Measurements from ENCODE around the gene SATB1.
"Not testable (repeated sequence)": the region's sequence is repeated elsewhere in the genome, so short reads cannot be mapped to it uniquely, and the experiment has no call there.

The SATB1 gene
- total RNA-seq = 236 to 303 (median 275) reads per million in 4 donors

DNA sequence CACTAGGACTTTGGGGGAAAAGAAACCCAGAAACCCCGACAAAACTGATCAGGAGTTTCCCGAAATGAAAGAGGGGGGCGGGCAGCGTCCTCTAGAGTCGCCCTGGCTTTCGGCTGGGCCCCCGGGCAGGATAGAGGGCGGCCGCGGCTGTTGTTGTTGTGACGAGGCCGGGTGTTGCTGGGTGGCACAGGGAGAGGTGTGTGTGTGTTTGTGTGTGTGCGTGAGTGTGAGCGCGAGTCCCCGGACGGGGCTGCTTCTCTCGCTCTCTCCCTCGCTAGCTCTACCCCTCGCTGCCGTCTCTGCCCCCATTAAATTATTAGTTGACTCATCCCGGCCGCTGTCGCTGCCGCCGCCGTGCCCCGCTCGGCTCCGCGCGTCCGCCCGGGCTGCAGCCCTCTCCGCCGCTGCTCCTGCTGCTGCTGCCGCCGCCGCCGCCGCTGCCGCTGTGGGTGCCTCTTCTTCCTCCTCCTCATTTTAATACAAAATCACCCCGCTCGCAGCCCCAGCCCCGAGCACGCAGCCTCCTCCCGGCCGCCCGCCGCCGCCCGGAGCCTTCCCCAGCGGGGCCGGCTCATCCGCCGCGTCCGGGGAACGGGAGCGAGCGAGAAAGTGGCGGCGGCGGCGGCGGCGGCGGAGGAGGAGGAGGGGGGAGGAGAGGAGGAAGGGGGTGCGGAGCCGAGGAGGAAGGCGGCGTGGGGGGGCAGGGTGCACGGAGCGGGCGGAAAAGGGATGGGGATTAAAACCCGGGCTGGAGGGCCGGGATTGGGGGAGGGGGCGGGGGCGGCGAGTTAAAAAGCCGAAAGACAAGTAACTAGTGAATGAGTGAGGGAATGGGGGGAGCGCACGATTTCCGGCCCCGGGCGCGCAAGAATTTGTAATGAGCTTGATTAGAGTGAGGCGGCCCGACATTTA is at the start of gene SATB1:
TSS of gene SATB1 (minus strand) at position 611 of the 912 bp plus-strand sequence. CDS start 4,372 bp downstream, outside the sequence.
- peak; percentile 42 to 68 (median 58) for DNase-seq

DNA sequence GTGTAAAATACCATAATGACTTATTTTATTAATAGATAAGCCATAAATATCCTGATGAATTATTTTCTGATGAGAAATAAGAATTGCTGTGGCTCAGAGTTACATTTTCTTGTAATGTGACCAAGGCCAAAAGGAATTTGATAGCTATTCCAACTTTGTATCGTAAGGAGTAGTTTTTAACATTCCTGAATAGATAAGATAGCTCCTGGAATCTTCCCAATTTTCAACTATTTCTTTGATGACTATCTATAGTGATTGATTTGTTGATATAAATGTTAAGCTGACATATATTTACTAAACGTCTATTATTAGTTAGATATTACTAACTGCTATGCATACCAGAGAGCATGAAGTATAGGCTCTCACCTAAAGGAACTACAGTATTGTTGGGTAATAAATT is 49.1 kb upstream of the SATB1 start:
- no peak for DNase-seq

DNA sequence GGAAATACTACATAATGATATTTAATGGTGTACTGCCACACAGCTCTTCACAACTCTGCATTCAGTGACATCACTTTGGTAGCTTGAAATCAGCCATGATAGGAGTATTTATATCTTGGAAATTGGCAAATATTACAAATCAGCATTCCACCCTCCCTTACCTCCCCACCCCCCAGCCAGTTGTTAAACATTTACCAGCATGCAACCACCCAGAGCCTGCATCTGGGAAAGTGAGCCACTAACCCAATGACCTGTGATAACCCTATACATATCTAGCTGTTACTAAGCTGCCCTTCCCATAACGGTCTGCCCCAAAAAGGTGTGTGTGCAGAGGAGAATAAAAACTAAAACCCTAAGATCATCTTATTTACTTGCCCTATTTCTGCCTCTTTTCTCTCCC is 44.6 kb upstream of the SATB1 start:
- no peak for DNase-seq

DNA sequence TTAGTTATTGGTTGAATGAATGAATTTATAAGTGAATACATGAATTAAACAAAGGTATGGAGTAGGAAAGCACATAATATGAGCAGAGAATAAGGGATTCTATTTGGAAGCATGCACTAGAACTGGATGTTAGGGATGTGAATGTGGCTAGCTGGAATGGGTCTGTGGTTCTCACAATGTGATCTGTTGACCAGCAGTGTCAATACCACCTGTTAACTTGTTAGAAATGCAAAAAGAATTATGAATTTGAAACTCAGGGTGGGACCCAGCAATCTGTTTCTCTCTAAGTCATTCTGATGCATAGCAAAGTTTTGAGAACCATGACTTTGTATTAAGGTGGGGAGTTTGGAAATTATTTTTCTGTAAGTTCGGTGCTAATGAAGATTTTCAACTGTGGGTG is 41.0 kb upstream of the SATB1 start:
- no peak for DNase-seq

DNA sequence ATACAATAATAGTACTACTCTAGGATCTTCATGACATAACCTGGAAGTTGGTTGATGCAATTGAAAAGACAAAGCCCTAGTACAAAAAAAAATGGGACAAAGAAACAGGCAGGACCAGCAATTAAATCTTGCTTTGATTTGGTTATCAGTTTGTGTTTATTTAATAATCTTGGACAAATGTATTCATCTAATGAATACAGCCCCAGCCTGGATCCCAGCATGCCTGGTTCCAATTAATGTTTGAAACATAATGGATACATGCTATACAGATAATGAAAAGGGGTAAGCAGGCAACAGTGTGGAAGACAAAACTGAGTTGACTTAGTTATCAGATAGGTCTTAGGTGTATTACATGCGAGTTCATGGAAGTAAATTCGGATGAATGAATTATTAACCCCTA is 29.6 kb upstream of the SATB1 start:
- DNase-seq = no peak

DNA sequence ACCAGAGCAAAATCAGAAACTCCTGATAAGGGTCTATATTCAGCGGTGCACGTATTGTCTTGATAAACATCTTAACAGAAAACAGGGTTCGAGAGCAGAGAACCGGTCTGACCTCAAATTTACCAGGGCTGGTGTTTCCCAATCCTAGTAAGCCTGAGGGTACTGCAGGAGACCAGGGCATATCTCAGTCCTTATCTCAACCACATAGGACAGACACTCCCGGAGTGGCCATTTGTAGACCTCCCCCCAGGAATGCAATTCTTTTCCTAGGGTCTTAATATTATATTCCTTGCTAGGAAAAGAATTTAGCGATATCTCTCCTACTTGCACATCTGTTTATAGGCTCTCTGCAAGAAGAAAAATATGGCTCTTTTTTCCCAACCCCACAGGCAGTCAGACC is 24.5 kb upstream of the SATB1 start:
- not testable (repeated sequence) for DNase-seq

DNA sequence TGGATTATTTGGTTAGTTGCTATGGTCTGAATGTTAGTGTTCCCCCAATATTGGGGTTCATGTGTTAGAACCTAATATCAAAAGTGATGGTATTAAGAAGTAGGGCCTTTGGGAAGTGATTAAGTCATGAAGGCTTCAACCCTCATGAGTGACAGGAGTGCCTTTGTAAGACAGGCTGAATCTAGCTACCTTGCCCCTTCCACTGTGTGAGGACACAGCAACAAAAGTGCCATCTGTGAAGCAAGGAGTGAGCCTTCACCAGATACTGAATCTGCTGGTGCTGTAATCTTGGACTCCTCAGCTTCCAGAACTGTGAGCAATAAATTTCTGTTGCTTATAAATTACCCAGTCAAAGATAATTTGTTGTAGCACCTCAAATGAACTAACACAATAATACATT is 22.6 kb upstream of the SATB1 start:
- DNase-seq = no peak

DNA sequence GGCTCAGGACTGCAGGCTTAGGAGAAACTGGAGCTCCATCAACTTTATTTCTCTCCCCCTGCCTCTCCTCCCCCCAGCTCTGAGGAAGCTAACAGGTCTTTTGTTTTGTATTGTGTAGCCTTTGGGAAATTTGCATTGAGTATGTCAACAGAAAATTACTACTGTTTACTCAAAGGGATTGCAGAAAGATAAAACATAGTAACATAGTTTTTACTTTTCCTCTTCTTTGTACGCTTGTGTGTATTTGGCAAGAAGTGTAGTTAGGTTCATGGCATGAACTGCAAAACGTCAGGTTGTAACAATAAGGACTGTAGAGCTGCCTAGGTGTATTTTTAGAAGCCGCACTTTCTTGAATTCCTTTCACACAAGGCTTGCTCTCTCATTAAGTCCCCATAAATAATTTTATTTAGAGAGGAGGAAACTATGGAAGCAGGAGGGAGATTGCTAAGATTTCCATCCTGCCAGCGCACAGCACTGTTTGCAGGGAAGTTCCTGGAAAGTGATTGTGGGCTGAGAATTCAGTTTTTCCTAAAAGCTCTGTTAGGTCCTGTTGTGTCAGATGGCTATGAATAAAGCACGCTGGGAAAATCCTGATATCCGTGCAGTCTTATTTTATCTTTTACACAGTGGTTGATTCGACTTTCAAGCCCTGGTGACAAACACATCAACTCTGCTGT is 21.1 kb upstream of the SATB1 start:
- DNase-seq = no peak

DNA sequence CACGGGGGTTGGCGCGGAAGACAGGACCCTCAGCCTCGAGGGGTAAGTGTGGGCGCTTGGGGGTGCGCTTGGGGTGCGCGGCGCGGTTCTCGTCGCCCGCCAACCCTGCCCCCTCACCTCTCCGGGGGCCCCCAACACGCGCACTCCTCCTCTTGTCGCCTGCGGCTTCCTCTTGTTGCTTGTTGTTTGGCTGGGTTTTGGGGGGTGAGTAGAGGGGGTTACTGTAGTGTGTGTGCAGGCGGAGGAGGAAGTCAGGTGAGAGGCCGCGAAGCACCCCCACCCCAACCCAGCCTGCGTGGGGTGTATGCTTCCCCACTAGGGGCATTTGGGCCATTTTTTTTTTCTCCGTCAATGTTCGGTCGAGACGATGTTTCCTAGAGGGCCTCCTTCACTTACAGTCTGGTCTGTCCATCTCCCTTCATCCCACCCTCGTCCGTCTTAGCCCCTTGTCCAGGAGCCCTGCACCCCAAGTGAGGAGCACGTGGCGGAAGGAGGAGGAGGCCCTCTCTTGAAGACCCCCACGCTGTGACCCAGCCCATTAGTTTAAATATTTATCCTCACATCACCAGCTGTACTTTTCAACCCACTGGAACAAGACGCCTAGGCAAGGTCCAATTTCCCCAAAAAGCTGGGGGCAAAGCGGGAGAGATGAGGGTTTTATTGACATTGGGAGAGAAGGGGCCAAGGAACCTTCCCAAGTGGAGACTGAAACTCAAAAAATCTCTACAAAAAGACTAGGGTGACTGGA is 20.4 kb upstream of the SATB1 start:
- DNase-seq = peak; percentile 54 to 79 (median 68)

DNA sequence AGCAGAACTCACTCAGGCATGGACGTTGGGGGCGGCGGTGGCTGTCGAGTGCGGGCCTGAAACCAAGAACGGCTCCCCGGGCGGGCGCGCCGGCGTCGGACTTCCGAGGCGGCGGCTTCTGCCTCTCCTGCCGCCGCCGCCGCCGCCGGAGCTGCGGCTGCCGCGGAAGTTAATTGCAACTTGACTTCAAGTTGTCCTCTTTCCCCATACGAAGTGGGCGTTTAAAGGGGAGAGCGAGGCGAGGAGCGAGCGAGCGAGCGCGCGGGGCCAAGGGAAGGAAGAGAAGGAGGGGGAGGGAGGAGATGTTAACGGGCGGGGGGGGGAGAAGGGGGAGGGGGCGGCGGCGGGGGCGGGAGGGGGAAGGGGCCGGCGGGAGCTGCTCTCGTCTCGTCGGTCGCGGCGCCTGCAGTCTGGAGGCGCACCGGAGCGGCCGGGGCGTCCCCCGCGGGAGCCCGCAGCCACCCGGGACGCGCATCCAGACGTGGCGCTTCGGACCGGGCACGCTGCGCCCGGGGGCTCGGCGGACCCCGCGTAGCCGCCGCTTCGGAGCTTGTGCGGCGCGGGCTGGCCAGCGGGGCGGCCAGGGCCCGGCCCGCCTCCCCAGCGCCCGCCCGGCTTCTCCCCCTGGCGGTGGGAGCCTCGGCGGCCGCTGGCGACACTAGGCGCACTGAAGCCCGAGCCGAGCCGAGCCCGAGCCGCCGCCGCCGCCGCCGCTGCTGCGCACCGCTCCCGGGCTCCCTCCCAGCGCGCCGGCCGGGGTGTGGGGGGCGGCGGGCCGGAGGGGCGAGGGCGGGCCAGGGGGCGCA is 19.7 kb upstream of the SATB1 start:
- peak; percentile 49 to 88 (median 66) for DNase-seq

DNA sequence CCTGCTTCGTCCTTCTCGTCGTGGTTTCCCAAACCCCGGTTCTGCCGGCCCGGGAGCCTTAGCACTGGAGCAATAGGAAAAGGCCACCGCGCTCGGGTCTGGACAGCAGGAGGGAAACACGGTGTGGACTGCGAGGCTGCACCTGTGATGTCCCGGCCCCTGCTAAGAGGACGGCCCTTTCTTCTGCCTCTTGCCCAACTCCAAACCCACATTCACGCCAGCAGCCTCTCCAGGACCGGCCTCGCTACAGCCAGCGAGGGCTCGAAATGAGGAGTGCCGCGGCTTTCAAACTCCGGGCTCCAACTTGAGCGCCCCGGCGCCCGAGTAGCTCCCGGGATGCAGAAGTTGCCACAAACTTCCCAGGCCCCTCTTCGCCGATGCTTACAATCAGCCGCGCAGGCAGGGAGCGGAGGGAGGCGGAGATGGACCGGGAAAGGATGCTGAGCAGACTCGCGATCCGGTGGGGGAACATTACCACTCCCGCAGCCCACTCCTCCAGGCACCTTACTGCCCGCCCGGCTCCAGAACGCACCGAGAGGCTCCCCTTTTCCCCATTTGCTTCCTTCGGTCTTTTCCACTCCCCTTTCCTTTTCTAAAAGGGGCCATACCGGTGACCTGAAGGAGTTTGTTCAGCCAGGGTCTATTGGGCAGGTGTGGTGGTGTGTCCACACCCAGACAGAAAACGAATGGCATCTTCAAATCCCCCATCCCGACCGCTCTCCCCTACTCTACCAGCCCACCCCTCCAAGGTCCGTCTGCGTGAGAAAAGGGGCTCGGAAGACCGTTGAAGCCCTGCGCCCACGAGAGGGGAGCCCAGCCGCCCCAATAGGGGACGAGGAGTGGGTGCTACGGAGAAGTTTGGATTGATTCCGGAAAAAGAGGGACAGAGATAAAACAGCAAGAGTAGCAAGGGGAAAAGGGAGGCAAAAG is 18.8 kb upstream of the SATB1 start:
- DNase-seq = peak in 2 of 5 donors; percentile 3 to 4

DNA sequence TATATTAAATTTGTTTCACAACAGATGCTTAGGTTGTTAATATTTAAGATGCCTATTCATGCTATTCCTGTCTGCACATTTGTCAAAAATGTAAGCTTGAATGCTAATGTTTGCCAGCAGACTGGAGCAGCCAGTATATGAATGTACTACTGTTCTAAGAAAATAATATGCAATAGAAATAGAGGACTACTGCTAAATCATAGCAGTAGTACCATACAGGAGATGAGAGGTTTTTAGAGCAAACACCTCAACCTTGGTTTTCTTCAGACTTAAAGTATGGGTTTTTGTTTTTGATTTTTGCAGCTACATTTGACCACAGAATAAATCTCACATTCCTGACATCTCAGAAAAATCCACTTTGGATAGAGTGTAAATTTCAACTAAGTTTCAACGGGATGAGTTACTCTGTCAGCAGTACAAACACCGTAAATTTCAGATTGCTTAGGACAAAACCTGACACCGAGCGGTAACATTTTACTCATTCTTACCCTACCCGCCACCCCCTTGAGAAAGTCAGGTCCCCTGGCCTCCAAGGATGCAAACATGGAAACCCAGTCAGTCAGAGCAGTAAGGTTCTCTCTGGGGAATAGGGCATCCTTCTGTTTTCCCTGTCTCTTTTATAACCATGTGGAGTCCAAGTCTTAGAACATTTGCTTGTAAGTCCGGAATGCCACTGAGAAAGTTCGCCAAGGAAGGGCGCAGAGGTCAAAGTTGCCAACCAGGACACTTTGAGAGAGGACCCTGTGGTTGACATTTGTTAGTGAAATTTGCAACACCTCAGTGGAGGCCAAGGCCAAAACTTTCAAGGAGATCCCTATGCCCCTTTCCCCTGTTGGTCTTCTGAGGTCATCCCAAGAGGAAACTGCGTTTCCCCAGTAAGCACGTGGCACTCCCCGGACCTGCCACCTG is 17.9 kb upstream of the SATB1 start:
- DNase-seq = peak in 1 of 5 donors; percentile 55

DNA sequence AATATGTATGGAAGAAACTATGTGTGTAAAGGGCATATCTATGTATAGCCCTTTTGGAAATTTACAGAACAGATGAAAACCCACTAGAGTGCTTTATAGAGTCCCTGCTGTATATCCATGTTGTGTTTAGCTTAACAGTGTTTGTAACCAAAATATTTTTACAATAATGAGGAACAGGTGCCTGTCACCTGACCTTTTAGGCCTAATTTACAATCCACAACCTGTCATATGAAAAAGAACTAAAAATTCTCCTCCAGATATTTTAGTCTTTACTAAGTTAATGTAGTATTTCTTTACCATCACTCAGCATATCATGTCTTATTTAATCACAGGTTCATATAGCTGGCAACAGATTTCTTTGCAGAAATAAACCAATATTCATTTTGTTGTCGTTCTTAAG is 16.4 kb upstream of the SATB1 start:
- DNase-seq = no peak

DNA sequence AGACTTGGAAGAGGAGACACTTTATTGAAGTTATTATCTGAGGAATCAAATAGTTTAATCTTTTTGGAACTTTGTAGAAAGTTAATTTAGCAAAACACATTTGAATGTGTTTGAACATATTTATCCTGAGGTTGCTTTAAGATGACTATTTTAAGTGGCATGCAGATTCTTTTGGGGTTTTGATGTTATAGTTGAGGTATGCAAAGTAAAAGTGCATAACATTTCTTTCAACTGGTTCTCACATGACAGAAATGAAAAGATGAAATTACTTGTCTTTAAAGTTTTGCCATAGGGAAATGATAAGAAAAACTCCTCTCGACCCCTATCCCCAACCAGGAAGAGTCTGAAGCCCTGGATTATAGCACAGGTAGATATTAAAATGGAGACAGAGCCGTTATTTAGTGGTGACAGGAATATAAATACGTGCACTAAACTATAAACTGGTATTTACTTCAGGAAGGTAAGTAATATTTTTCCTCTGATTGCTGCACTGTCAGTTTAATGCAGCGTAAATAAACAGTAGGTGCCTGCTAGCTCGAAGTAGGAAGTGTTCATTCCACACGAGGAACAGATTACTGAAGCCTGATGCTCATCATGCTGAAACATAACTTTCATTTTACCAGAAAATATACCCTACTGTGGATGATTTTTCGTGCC is 15.1 kb upstream of the SATB1 start:
- no peak for DNase-seq

DNA sequence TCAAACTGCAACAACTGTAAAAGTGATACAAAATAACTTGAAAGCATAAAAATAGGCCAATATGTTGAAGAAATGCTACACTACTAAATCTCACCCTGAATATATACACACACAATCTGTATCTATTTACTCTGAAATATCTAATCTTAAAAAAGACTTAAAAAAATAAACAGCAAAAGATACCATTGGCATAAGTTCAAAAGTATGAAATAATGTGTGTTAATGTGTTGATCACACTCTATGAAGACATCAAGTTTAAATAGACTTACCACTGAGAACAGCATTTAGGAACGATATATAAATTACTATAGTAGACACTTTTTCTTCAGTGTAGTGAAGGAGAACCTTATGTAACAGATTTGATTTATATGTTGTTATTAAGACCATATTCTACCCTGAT is 14.1 kb upstream of the SATB1 start:
- no peak for DNase-seq

DNA sequence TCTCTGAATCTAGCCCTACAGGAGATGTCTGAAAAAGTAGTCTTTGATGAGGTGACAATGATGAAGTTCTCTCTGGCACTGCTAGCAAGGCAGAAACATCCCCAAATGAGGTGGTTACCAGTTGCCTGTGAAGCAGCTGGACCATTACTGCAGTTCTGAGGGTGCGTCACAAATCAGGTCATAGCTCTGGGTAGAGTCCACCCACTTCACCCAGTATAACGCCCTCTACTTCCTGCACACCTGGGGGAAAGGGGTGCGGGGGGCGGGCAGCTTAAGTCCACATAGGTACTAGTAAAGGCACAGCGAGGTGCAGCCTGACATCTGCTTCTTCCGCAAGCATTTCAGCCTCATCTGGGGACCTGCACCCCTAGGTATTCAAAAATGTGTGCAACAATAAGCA is 13.4 kb upstream of the SATB1 start:
- peak; percentile 12 to 80 (median 48) for DNase-seq

DNA sequence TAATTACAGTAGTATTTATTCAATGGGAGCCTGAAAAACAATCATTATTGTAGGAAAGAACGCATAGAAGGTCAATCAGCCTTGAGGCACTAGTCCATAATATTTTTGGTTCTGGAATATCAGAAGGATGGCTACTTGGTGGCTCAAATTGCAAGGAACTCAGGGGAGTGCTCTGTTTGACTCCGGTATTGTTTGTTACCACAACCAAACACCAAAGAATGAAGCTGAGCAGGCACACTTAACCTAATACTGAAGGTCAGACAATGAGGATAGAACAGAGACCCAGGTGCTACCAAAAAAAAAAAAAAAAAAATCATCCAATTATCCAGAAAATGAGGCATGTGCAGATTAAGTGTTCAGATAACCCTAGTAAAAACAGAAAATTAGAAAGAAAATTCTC is 11.1 kb upstream of the SATB1 start:
- DNase-seq = no peak

DNA sequence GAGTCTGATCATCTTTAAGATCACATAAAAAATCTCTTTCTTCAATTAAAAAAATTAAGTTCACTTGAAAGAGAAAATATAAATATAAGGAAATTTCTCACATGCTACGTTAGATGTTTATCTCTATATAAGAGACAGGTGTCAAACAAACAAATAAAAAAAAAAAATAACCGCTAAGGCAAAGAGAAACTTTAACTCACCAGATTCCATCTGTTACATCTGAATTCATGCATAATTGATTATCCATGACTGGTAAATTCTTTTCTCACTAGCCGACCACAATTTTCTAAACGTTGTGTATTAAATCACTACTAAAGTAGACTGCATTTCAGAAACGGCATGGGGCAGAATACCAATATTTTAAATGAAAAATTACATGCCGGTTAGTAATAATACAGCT is 9.6 kb upstream of the SATB1 start:
- no peak for DNase-seq

DNA sequence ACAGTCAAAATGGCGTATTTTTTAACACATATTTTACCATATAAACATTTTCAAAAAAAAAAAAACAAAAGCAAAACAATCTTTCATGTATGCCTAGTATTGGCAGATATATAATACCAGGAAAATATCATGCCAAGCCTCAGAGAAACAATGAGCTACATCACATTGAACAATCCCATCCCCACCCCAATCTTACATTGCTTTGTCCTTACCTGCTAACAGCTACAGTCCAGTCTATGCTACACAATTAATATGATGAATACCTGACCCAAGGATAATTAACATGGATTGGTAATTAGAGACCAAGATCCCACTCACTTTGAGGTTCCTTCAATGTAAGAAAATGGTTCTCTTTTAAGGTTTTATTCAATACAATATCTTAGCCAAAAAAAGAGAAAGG is 7.6 kb upstream of the SATB1 start:
- DNase-seq = no peak

DNA sequence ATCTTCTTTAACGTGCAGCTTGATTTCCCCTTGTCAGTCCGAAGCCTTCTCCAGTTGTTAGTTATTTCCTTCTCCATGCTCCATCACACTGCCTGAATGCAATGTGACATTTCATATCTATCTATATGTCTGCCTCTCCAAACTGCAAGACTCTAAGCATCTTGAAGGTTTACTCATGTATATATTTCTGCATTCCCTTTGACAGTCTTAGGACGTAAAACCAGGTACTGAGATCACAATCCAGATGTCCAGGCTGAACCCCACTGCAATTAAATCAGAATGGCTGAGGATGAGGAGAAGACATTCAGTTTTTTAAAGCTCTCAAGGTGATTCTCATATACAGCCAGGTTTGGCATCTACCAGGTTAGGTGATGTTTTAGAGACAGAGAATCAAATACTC is 6.1 kb upstream of the SATB1 start:
- DNase-seq = no peak
